Measurements from ENCODE around the gene CSRNP3. TPM values are rescaled to one million over a fixed set of nuclear protein-coding genes. Genes with fewer than 3 reads are reported as not detected.

CSRNP3 gene
- total and polyA plus RNA-seq, 2 experiments from 2014 or later: 3.0 to 14.0 TPM

DNA sequence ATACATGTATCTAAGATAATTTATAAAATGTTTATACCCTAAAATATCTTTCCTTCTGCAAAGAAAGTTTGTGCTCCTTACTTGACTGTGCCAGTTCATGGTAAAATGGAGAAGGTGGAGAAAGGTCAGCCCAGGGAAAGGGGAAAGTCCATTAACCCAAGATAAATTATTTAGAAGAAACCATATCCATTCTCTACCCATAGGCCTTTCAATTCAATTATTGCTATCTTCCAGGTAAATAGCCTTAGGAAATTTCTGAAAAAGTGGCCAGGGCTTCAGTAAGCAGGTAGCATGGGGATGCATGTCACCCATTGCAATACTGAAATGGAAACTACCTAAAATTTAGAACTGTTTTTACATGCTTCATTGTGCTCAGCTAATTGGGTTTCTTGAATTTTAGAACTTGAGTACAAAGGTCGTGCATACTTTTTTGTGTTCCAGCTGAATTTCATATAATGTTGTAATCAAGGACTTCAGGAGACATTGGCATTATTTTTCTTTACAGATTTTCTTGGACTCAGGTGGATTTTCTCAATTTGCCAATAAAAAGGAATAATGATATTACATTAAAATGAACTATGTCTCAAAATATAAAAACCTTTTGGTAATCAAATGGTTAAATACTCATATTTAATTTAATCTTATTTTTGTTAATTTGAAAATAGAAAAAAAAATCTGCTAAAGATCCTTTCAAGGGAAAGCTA, 124.9 kb downstream of the CSRNP3 start:
- Histone ChIP-seq H2AFZ (no peak overlapping the region), H3K4me3 (no peak overlapping the region), H3K4me1 (ENCODE audit: insufficient read depth) (no peaks in the 10 kb centered on the region), H3K9me3 (ENCODE audit: low read depth) (no peaks in the 10 kb centered on the region), H3K36me3 (replicated peaks; ENCODE audit: insufficient read depth, low read depth) (no peaks in the 10 kb centered on the region), H4K20me1 (ENCODE audit: insufficient read depth, poor library complexity, severe bottlenecking) (no peaks in the 10 kb centered on the region), H3K79me2 (no peaks in the 10 kb centered on the region), H3K27ac (no peak overlapping the region), H3K9me2 (replicated peaks; ENCODE audit: insufficient read depth) (no peaks in the 10 kb centered on the region), H3K27me3 (no peaks in the 10 kb centered on the region), H3K4me2 (no peak overlapping the region)
- DNase-seq (ENCODE audit: low spot score): no peak
- TF ChIP-seq EZH2phosphoT487 (IDR thresholded peaks at IDR 0.05; ENCODE audit: low read depth, severe bottlenecking, unreplicated experiment): no peak
- 86% methylated on average over 1 of the region's 1 CpG for WGBS (ENCODE audit: low lambda C conversion rate, missing lambda C conversion rate)

- Histone ChIP-seq H3K4me2 (no peak overlapping the region), H3K4me1 (ENCODE audit: insufficient read depth) (no peaks in the 10 kb centered on the region), H4K20me1 (ENCODE audit: insufficient read depth, poor library complexity, severe bottlenecking) (no peaks in the 10 kb centered on the region), H3K36me3 (replicated peaks; ENCODE audit: insufficient read depth, low read depth) (no peaks in the 10 kb centered on the region), H3K4me3 (no peak overlapping the region), H3K27me3 (no peaks in the 10 kb centered on the region), H3K27ac (no peak overlapping the region), H2AFZ (no peak overlapping the region), H3K9me3 (ENCODE audit: low read depth) (no peaks in the 10 kb centered on the region), H3K9me2 (replicated peaks; ENCODE audit: insufficient read depth) (no peaks in the 10 kb centered on the region), H3K79me2 (no peaks in the 10 kb centered on the region)
- DNase-seq (ENCODE audit: low spot score): no peak
- TF ChIP-seq CTCF (IDR thresholded peaks at IDR 0.05; ENCODE audit: poor library complexity): no peak
- no peak for TF ChIP-seq EZH2phosphoT487 (IDR thresholded peaks at IDR 0.05; ENCODE audit: low read depth, severe bottlenecking, unreplicated experiment)
- TF ChIP-seq EZH2 (IDR thresholded peaks at IDR 0.05; ENCODE audit: borderline replicate concordance): no peak
- WGBS (ENCODE audit: low lambda C conversion rate, missing lambda C conversion rate): 83% methylated on average over 6 of the region's 6 CpGs
These were observed 125.4 kb downstream of the CSRNP3 start for GRCh38 chr2:165594935-165595255.

GRCh38 chr2:165596788-165597187, 127.3 kb downstream of the CSRNP3 start:
- H3K27me3 ChIP-seq: no peaks in the 10 kb centered on the region
- WGBS (ENCODE audit: low lambda C conversion rate, missing lambda C conversion rate): 94% methylated on average over 3 of the region's 3 CpGs
- peaks cover 6% of the 10 kb centered on the region for H3K4me1 ChIP-seq (ENCODE audit: insufficient read depth)

More at GRCh38 chr2:165596788-165597187, 127.3 kb downstream of the CSRNP3 start:
- no peak for DNase-seq (ENCODE audit: low spot score)
- Histone ChIP-seq H3K9me3 (ENCODE audit: low read depth) (no peaks in the 10 kb centered on the region), H3K4me2 (no peak overlapping the region), H3K79me2 (no peaks in the 10 kb centered on the region), H3K27ac (no peak overlapping the region), H2AFZ (no peak overlapping the region), H3K9me2 (replicated peaks; ENCODE audit: insufficient read depth) (no peaks in the 10 kb centered on the region), H3K4me3 (no peak overlapping the region), H3K36me3 (replicated peaks; ENCODE audit: insufficient read depth, low read depth) (no peaks in the 10 kb centered on the region), H4K20me1 (ENCODE audit: insufficient read depth, poor library complexity, severe bottlenecking) (no peaks in the 10 kb centered on the region)
- TF ChIP-seq CTCF (IDR thresholded peaks at IDR 0.05; ENCODE audit: poor library complexity) (no peak), EZH2 (IDR thresholded peaks at IDR 0.05; ENCODE audit: borderline replicate concordance) (no peak), EZH2phosphoT487 (IDR thresholded peaks at IDR 0.05; ENCODE audit: low read depth, severe bottlenecking, unreplicated experiment) (no peak)

Measured in hepatocyte (in vitro differentiated cells).